ENCODE measurements around the gene RNF169. TPM values are rescaled to one million over a fixed set of nuclear protein-coding genes. Genes with fewer than 3 reads are reported as not detected.

RNF169 gene
- total RNA-seq, 4 donors from 2014 or later = 20.1 to 23.4 (median 22.3) TPM

DNA sequence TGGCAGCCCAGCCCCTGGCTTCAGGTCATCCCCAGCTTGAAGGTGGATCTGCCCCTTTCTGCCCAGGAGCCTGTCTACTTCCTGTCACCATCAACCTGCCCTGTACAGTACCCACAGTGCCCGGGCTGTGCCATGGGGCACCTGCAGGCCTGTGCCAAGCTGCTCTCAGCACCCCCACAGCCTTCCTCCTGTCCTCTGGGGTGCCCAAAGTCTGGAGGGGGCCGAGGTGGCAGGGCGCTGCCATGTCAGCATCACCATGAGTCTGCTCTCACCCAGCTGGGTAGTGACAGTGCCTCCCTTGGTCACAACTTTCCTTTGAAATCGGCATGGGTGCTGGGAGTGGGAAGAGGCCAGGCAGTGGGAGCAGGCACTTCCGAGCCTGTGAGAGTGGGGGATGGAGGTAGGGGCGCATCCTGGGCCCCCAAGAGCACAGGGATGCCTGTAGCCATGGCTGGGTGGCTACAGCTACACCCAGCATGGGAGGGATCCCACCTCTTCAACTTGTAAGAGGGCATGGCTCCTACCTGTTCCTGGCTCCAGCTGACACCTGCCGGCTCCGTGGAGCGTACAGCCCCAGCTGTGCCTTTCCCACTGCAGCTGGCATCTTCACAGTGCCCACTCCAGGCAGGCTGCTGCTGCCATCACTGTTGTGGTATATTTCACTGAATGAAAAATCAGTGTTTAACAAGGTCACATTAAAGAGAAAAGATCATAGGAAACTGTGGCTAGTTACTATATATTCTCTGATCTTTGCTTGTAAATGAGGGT, 42.9 kb downstream of the RNF169 start:
- no peaks in the 10 kb centered on the region for H3K9me3 ChIP-seq
- H3K36me3 ChIP-seq = peaks cover 0 to 69% (median 19%) of the 10 kb centered on the region in 3 donors
- TF ChIP-seq, protein P1, sequence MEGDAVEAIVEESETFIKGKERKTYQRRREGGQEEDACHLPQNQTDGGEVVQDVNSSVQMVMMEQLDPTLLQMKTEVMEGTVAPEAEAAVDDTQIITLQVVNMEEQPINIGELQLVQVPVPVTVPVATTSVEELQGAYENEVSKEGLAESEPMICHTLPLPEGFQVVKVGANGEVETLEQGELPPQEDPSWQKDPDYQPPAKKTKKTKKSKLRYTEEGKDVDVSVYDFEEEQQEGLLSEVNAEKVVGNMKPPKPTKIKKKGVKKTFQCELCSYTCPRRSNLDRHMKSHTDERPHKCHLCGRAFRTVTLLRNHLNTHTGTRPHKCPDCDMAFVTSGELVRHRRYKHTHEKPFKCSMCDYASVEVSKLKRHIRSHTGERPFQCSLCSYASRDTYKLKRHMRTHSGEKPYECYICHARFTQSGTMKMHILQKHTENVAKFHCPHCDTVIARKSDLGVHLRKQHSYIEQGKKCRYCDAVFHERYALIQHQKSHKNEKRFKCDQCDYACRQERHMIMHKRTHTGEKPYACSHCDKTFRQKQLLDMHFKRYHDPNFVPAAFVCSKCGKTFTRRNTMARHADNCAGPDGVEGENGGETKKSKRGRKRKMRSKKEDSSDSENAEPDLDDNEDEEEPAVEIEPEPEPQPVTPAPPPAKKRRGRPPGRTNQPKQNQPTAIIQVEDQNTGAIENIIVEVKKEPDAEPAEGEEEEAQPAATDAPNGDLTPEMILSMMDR (IDR thresholded peaks at IDR 0.05) = no peak
- TF ChIP-seq POLR2A (IDR thresholded peaks at IDR 0.05) = no peak
- no peak for TF ChIP-seq EP300 (IDR thresholded peaks at IDR 0.05)
- no peak overlapping the region for H3K4me3 ChIP-seq
- no peak overlapping the region for H3K27ac ChIP-seq
- no peaks in the 10 kb centered on the region for H3K27me3 ChIP-seq
- no peak for DNase-seq (ENCODE audit: low spot score in 2 of 2)
- no peaks in the 10 kb centered on the region for H3K4me1 ChIP-seq
- WGBS, 2 donors = 87% methylated on average over 8 to 9 of the region's 9 CpGs

DNA sequence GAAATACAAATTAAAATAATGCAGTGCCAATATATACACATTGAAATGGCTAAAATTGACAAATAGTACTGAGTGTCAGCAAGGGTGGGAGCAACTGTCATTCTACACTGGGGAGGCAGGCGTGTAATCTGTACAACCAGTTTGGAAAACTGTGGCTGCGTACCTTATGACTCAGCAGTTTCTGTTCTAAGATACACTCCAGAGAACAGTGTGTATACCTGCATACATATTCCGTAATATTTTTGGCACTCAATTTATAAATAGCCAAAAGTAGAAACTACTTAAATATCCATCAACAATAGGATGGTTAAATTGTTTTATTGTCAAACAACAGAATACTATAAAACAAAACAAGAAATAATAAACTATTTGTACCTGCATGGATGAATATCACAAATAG, 57.6 kb downstream of the RNF169 start:
- DNase-seq (ENCODE audit: low spot score in 2 of 2) = no peak

DNA sequence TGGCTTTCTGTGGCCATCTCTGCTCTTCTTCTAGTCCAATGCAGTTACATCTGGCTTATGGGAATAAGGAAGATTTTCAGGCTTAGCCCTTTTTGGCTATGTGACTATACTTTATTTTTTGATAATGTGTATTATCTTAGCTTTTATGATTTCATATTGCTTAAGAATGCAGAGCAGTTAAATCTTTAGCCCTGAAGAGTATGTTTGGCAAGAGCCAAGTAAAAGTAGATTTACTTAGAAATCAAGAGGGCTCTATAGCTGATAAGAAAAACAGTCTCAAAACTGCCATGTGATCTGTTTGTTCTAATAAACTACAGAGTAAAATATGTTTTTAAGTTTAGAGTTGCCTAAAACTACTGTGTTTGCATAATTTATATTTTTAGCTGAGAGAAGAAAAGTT, 61.2 kb downstream of the RNF169 start:
- no peak overlapping the region for H3K27ac ChIP-seq
- peaks cover 0 to 10% (median 0%) of the 10 kb centered on the region in 3 donors for H3K36me3 ChIP-seq
- H3K4me1 ChIP-seq = peaks cover 0 to 31% (median 0%) of the 10 kb centered on the region in 4 donors
- DNase-seq (ENCODE audit: low spot score in 2 of 2) = no peak
- TF ChIP-seq EP300 (IDR thresholded peaks at IDR 0.05) = no peak
- TF ChIP-seq, protein P1 (IDR thresholded peaks at IDR 0.05) = no peak
- TF ChIP-seq POLR2A (IDR thresholded peaks at IDR 0.05) = no peak
- H3K27me3 ChIP-seq = no peaks in the 10 kb centered on the region
- no peaks in the 10 kb centered on the region for H3K9me3 ChIP-seq
- no peak overlapping the region for H3K4me3 ChIP-seq

More for the DNA sequence above, 57.6 kb downstream of the RNF169 start:
- H3K27ac ChIP-seq = no peak overlapping the region
- H3K4me1 ChIP-seq = peaks cover 0 to 25% (median 0%) of the 10 kb centered on the region in 4 donors
- TF ChIP-seq POLR2A (IDR thresholded peaks at IDR 0.05) = no peak
- TF ChIP-seq EP300 (IDR thresholded peaks at IDR 0.05) = no peak
- TF ChIP-seq, protein P1 (IDR thresholded peaks at IDR 0.05) = no peak
- H3K36me3 ChIP-seq = peaks cover 0 to 3% (median 0%) of the 10 kb centered on the region in 3 donors
- 91 to 97% methylated on average over 3 of the region's 3 CpGs for WGBS, 2 donors
- no peaks in the 10 kb centered on the region for H3K27me3 ChIP-seq
- H3K9me3 ChIP-seq = no peaks in the 10 kb centered on the region
- no peak overlapping the region for H3K4me3 ChIP-seq

DNA sequence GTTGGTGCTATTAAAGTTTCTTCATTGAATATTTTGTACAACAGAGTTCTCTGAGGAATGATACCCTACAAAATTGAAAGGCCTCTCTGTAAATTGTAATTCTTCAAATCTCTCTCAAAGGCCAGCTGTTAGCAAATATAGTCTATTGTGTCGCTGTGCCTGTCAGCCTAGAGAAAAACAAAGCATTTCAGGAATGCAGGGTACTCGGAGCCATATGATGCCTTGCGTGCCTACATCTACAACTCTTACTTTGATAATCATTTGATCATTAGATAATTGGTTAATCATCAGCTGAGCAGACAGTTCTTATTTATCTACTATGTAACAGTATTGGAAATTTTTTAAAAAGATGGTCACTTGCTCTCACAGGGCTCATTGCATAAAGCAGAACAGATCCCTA, 67.3 kb downstream of the RNF169 start:
- no peak overlapping the region for H3K4me3 ChIP-seq
- H3K27me3 ChIP-seq = no peaks in the 10 kb centered on the region
- peaks cover 0 to 40% (median 0%) of the 10 kb centered on the region in 3 donors for H3K36me3 ChIP-seq
- TF ChIP-seq EP300 (IDR thresholded peaks at IDR 0.05) (no peak), POLR2A (IDR thresholded peaks at IDR 0.05) (no peak)
- TF ChIP-seq, protein P1 (IDR thresholded peaks at IDR 0.05) = no peak
- WGBS, 2 donors = 62 to 63% methylated on average over 3 of the region's 3 CpGs
- DNase-seq (ENCODE audit: low spot score in 2 of 2) = no peak
- no peak overlapping the region for H3K27ac ChIP-seq
- no peaks in the 10 kb centered on the region for H3K9me3 ChIP-seq
- H3K4me1 ChIP-seq = peaks cover 0 to 38% (median 0%) of the 10 kb centered on the region in 4 donors

DNA sequence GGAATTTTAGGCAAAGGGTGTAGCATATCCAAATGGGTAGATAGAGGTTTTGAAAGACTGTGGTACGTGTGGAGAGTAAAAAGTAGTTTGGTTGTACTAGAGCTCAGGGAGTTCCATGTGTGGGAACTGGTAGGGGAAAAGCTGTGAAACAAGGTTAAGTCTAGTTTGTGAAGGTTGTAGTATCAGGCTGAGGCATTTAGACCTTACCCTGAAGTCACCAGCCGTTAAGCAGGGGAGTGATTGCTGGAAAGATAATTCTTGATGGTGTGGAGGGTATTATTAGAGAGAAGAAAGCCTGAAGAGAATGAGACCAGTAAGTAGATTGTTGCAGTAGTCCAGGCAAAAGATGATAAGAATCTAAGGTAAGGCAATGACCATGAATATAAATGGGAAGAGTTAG, 68.0 kb downstream of the RNF169 start:
- 91 to 95% methylated on average over 2 of the region's 2 CpGs for WGBS, 2 donors
- no peak overlapping the region for H3K27ac ChIP-seq
- H3K27me3 ChIP-seq = no peaks in the 10 kb centered on the region
- peaks cover 0 to 39% (median 0%) of the 10 kb centered on the region in 4 donors for H3K4me1 ChIP-seq
- H3K4me3 ChIP-seq = no peak overlapping the region
- TF ChIP-seq, protein P1 (IDR thresholded peaks at IDR 0.05) = no peak
- TF ChIP-seq POLR2A (IDR thresholded peaks at IDR 0.05) = no peak
- TF ChIP-seq EP300 (IDR thresholded peaks at IDR 0.05) = no peak
- no peaks in the 10 kb centered on the region for H3K9me3 ChIP-seq
- no peak for DNase-seq (ENCODE audit: low spot score in 2 of 2)
- H3K36me3 ChIP-seq = peaks cover 0 to 38% (median 0%) of the 10 kb centered on the region in 3 donors
